Stimulated activated CD8-positive, alpha-beta memory T cell treated with anti-CD3 and anti-CD28 coated beads, Interleukin-7, amount 100 ng/mL, for 24 hours (primary cell): ENCODE results near the gene APCDD1.
"Not testable (repeated sequence)": the region's sequence is repeated elsewhere in the genome, so short reads cannot be mapped to it uniquely, and the experiment has no call there.

ENCODE experiments used
- DNase-seq: peaks from one replicate; pipeline ENCODE4 v3.0.0-alpha.2; 2020; ENCODE audit warnings: low read depth

APCDD1 gene

DNA sequence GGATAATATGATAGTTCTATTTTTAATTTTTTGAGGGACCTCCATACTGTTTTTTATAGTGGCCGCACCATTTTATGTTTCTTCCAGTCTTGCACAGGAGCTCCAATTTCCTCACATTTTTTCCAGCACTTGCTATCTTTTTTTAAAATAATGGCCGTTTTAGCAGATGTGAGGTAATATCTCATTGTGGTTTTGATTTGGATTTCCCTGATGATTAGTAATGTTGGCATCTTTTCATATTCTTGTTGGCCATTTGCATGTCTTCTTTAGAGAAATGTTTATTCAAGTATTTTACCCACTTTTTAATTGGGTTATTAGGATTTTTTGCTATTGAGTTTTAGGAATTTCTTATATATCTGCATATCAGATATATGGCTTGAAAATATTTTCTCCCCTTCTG lies 41.5 kb downstream of the APCDD1 start:
- DNase-seq, result no peak

DNA sequence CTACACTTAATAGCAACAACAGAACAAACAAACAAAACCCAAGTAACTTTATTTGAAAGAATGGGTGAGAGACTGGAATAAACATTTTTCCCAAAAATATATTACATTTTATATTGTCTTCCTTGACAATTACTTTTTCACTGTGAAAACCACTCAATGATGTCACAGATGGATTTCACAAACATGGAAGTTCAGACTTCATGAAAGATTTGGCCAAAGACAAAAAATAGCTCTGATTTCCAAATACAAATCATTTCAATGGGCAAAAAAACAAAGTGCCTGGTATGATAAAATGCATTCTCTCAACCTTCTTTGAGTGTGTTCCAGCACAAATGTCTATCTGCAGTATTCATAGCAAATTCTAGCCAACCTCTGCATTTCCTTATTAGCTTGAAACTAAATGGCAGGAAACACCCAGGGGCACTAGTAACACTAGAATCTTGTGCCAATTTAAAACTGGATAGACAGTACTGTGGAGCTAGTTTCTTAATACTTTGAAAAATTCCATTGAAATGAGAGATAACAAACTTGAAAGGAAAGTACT lies 42.8 kb downstream of the APCDD1 start:
- no peak for DNase-seq

DNA sequence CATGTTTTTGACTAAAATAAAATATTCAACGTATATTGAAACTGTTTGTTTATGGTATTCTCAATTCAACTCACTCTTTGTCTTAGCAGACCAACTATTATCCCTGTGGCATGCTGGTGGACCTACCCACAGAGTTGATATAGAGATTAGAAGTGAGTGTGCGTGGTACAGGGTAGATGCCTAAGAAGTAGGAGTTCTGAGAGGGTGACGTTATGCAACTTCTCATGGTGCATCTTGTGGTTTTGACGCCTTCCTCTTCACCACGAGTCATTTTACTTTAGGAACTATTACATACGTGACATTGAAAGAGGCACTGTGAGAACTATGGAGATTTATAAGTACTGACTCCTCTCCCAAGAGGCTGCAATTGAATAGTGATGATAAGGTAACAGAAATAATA lies 44.8 kb downstream of the APCDD1 start:
- no peak for DNase-seq

DNA sequence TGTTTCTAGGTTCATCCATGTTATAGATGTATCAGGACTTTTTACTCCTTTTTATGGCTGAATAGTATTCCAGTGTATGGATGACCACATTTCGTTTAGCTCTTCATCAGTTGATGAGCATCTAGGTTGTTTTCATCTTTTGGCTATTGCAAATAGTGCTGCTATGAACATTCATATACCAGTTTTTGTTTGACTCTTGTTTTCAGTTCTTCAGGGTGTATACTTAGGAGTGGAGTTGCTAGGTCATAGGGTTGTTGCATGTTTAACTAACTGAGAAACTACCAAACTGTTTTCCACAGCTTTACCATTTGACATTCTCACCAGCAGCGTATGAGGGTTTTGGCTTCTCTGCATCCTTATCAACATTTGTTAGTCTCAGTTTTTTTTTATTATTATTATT lies 45.6 kb downstream of the APCDD1 start:
- no peak for DNase-seq

DNA sequence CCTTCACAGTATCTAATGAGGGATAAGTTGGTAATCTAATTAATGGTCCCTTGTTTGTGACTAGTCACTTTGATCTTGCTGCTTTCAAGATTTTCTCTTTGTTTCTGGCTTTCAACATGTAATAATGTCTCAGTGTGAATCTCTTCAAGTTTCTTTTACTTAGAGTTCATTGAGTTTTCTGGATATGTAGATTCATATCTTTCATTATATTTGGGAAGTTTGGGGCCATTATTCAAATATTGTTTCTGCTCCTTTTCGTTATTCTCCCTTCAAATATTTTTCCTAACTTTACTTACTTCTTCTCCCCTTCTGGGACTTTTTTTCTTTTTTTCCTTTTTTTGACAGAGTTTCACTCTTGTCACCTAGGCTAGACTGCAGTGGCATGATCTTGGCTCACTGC lies 50.3 kb downstream of the APCDD1 start:
- no peak for DNase-seq

DNA sequence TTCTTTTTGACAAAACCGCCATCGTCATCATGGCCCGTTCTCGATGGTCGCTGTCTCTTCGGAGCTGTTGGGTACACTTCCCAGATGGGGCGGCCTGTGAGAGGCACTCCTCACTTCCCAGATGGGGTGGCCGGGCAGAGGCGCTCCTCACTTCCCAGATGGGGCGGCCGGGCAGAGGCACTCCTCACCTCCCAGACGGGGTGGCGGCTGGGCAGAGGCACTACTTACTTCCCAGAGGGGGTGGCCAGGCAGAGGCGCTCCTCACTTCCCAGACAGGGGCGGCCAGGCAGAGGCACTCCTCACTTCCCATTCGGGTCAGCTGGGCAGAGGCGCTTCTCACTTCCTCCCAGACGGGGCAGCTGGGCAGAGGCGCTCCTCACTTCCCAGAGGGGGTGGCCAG lies 51.5 kb downstream of the APCDD1 start:
- DNase-seq, result not testable (repeated sequence)

DNA sequence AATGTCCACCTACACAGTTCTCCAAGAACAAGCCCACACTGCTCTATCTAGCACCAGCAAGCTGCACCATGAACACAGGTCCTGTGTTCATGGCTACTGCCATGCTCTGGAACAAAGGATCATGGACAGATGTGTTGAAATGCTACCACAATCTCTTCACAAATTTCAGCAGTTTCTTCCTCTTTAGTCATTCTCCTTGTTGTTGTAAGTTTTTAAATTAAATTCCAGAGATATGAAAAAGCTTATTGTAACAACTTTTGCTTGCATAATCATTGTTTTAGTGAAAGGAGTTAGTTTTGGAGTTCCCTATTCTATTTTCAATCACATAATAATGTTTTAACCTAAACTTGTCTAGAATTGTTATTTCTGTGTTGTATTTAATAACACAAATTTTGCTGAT lies 54.2 kb downstream of the APCDD1 start:
- no peak for DNase-seq

DNA sequence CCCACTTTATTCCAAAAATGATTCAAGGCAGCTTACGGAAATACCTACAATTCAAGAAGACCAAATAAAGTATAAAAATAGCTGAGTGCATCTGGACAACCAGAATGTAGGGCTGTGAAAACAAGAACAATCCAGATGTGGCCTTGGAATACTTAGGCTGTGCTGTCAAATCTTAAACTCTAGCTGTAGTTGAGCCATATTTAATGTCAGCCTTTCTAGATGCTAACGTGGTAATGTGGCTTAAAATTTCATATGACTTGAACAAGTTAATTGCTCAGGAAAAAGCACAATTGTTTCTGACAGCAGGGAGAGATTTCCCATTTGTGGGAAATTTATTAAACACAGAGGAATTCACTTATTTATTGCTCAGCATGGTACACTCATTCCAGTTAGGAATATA lies 56.8 kb downstream of the APCDD1 start:
- DNase-seq, result no peak

DNA sequence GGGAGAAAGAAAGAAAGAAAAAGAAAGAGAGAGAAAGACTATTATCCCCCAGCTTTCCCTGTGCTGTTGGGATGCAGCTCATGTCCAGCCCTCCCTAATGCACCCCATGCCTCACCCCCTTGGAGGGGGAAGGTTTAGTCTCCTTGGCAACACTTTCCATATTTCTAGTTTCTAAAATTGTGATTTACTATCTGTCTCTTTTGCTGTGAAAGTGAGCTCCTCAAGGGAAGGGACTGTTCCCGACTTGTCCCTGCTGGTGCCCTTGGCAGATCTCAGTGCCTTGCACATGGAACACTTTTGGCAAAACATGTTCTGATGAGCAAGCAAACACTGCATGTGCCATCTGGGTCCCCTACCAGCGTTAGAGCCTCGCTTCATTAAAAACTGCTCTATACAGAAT lies 59.6 kb downstream of the APCDD1 start:
- DNase-seq, result no peak

DNA sequence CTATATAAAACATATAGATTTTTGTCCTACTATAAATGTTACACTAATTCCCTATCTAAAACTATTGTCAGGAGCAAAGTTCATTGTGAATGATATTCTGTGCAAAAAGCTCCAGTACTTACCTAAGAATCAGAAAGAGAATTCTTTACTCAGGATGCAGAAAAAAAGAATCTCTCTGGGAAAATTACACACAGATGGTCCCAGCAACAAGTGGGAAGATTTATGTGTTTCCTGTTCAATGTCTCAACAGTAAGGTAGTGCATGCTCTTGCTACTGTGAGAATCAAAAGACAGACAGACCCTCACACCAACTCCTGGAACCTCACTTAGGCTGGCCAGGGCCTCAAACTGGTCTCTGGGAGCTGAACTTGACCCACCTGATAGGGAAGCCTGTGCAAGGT lies 60.2 kb downstream of the APCDD1 start:
- DNase-seq, result no peak

DNA sequence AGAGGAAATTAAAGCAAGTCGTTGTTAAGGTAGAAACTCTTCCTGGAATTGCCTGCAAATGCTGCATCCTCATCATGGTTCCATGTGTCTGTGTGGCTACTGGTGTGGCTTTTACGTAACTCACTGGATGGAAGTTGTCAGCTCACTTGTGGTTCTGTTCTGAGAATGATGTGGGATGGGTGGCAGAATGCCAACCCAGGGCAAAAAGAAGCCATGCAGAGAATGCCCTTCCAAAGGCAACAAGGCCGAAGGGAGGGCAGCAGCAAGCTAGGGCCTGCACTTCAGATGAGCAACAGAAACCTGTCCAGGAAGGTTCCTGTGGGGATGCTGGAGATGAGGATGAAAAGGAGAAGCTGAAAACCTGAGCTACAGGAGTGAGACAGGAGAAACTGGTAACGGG lies 61.0 kb downstream of the APCDD1 start:
- no peak for DNase-seq

DNA sequence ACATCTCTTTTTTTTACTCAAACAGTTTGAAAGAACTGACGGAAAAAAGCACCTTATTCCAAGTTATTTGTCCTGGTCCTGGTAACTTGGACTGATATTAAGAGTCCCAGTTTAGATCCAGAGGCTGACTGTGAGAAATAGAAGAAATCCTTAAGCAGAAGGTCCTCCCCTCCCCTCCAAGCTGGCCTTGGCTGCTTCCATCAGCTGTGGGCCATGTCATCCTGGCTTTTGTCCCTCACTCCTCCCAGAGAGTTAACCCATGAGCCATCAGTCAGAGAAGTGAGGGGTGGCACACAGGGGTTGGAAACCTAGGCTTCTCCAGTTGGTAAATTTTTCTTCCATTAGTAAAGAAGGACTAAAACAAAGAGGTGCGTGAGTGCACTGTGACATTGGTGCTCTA lies 61.6 kb downstream of the APCDD1 start:
- no peak for DNase-seq

DNA sequence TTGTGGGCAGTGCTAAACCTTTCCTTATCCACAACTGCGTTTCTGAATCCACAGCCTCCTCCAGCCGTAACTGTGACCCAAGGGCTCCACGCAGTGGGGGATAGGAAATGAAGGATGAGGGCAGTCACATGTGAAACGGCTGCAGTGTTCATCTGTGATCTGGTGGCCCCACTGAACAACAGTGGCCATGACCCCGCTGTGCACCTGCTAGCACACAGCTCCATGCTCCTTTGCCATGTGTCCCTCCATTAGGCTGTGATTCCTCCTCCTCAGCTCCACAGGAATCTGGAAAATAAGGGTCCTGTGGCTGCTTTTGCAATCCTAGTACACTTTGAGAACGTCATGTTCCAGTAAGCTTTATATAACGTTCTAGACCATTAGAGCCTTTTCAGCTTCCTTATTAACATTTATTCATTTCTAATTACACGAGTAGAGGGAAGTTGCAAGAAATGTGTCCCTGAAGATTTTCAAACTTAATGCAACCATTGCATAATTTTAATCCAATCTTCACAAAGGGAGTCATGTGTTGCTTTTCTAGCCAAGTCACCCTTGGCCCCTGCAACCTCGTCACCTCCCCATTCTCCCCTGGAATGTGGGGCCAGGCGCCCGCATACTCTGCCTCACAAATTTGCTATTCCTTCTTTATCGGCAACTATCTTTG lies 64.3 kb downstream of the APCDD1 start:
- no peak for DNase-seq

DNA sequence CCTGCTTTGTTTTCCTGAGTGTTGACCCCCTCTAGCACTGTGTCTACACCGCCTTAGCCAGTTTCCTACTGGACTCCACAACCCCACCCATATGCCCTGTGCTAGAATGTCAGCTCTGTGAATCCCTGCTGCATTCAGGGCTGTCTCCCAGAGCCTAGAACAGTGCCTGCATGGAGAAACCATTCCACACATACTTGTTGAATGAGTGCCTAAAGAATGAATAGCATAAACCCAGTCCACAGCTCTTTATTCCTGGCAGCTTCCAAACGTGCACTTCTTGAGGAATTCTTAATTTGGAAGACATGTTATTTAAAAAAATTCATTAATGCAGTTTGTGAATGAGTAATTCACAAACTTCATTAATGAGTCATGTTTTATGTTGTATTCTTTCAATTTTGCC lies 64.9 kb downstream of the APCDD1 start:
- DNase-seq, result no peak

DNA sequence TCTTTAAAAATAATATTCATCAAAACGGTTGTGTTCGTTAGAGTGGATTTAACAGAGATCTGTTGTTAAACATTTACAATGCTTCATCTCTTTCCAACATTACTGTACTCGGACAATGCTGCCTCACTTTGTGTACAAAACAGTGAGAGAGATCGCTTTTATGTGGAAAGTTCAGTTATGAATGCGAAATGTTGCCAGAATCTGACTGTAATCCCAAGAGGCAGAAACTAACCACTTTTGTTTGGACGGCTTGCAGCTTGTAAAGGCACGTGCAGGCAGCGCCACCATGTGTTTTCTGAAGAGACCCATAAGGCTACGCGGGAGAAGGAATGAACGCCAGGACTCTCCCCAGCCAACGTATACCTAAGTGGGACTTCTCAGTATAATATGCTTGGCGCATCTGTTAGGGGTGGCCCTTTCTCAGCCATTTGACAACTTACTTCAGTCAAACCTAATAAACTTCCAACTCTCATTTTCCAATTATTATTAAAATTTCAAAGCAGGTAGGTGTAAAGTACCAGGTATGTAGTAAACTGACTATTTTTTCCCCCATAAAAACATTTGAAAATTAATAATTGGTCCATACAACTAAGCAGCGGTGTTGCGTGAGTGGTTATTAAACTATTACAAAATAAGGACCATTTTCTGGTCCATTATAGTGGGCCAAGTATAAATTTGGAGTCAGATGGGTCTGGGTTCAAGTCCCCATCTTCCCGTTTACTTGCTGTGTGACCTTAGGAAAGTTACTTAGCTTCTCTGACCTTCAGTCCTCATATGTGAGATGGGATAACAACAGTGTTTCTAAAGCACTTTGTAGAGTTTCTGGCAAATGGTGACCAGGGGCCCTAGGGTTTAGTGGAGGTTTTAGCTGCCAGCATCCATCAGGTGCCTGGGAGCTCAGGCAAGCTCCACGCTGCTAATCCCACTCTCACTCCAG lies 65.8 kb downstream of the APCDD1 start:
- peak; percentile 26 for DNase-seq

DNA sequence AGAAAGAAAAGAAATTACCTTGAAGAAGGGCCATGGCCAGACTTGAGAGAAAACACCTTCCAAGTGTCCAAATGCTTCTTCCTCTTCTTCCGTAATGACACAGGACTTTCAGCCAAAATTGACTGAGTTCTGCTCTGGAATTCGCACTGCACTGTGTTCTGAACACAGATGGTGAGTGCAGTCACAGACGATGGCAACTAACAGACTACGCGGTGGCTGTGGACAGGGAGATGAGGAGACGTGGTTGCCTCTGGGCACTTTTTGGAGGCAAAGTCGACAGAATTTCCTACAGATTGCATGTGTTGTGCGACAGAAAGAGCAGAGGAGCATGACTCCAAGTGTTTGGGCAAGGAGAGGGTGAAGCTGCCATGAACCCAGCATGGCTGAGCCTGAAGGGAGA lies 67.1 kb downstream of the APCDD1 start:
- no peak for DNase-seq

DNA sequence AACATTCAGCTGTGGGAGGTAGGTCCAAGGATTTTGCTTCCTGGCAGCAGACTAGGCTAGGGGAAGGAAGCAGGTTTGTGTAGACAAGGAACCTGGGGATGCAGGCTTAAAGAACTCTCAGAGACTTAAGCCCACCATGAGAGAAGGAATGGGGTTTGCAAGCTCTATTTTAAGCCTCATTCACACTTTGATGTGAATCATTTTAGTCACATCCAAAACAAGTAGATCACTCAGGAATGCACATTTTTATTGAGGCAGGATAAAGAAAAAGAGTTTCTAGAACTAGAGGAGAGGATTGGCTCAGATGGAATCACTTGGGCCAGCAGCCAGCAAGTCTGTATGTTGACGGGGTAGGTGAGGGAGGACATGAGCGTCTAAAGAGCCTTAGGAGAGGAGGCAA lies 68.1 kb downstream of the APCDD1 start:
- no peak for DNase-seq

DNA sequence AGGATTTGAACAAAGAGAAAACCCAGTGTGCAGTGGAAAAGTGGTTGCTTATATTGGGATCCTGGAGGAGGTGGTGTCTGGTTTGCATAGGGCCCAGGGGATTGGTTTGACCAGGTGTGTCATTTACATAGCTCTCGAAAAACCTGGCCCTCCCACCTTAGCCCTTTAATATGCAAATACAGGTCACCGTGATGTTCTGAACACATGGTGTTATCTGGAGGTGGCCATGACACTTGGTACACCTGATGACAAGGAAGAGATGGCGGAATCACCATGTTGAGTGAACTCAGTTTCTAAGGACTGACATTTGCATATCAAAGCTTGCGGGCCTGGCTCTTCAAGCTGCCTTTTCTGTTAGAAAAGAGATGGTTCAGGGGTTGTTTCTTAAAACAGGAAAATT lies 69.1 kb downstream of the APCDD1 start:
- no peak for DNase-seq

DNA sequence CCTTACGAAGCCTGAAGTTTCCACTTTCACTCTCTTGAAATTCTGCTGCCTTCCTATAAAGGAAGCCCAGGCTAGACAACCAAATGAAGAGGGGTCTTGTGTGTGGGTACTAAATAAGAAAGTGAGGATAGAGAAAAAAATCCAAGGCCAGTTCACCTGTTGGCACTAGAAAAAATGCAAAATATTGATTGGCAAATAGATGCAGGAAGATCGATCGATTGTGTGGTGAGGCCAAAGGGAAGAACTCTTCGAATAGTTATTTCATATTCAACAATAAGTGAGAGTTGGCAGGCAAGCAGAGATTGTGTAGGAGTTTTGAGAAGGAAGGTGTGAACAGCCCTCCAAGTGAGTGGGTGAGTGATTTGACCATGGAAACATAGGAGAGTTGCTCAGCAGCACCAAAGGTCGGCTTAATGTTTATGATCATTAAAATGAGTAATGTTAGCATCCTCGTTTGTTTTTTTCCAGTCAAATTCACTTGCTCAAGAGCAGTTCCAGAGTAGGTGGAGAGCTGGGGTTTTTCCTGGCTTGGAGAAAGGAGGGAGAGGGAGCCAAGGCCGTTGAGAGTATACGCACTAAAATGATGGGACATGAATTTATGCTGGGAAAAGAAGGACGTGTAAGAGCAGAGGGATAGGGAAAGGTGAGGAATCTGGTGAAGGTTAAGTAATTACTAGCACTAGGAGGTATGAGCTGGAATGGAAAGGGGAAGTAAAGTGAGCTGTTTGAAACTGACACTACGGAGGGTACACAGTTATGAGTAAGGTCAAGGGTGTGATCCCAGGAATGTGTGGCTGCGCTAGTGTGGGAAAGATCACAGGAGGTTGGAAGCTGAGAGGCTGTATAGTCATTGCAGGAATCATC lies 70.3 kb downstream of the APCDD1 start:
- no peak for DNase-seq

DNA sequence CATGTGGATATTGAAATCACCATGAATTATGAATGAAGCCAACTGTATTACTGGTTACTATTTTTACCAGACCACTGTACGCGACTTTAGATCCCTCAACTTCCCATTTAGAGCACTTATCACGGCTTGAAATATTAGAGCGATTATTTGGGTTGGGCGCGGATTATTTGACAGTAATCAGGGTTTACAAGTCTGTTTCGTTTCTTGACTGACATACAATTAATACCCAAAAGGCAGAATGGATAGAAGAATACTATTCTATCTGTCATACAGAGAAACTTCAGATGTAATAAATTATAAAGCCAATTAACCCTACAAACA lies 70.9 kb downstream of the APCDD1 start:
- DNase-seq, result no peak

DNA sequence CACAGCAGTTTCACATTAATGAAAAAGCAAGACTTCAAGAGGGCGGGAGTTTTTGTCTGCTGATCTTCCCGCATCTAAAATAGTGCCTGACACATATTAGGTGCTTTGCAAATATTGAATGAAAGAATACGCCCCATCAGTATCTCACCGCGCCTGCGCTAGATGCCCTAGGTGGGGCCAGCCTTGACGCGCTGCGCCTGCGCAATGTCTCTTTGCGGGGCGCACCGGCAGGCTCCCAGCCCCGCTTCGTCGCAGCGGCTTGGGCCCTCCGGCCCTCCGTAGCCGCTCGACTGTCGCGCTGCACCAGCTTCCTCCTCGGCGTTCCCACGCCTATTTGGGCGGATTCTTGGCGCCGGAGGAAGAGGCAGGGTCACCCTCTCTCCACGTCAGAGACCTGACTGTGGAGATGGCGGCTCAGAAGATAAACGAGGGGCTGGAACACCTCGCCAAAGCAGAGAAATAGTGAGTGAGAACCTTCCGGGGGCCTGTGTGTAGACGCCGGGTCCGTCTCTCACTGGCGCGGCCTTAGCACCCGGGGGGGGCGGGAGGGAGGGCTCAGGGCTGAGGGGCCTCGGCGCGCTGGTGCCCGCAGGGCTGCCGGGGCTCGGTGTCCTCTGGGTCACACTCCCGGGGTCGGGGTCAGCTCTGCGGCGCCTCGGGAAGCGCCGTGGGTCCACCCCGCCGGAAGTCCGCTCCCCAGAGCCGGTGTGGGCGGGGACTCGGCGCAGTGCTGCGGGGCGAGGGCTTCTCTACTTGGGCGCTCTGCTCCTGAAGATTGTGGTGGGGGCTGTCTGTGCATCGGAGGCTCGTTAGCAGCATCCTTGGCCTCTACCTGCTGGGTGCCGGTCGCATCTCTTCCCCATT lies 71.5 kb downstream of the APCDD1 start, which contains the start of gene NAPG:
Gene NAPG (plus strand): TSS at position 331 of the 864 bp plus-strand sequence. CDS start 76 bp downstream, at position 407.
- DNase-seq, result peak; percentile 71
